Measurements from ENCODE around the gene LMX1B. TPM values are rescaled to one million over a fixed set of nuclear protein-coding genes. Genes with fewer than 3 reads are reported as not detected.
"Not testable (repeated sequence)": the region's sequence is repeated elsewhere in the genome, so short reads cannot be mapped to it uniquely, and the experiment has no call there.

The LMX1B gene
- total RNA-seq, 1 donor from 2014 or later, result 0.21 TPM

DNA sequence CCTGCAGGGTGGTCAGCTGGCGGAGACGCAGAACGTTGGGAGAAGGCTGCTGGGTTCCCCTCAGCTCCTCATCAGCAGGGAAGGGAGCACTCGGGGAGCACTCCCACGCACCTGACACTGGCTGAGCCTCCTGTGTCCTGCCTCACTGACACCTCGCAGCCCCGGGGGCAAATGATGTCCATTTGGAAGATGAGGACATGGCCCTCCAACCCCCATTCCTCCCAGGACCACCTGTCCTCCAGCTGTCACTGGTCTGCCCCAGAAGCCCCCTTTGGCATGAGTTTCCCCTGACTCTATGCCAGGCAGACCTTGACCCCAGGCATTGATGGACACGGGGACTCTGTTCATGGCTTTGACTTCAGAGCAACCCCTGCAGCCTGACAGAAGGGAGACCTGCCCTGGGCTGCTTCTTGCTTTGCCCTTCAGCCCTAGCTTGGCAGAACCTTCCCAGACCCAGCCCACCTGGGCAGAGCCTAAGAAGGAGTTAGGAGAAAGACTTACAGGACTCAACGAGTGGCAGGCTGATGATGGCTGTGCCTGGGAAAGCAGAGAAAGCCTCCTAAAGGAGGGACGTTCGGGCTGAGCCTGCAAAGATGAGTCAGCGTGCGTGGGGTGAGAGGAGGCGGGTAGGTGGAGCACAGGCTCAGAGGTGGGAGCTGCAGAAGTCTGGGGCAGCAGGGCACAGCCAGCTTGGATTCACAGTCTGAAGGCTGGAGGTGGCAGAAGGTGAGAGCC, 90.6 kb downstream of the LMX1B start:
- ATAC-seq, result peak in 1 of 2 donors; percentile 29
- no peaks in the 10 kb centered on the region for H3K36me3 ChIP-seq
- H3K27ac ChIP-seq, result no peak overlapping the region
- H3K27me3 ChIP-seq (ENCODE audit: low read depth), result peaks cover 51% of the 10 kb centered on the region
- no peaks in the 10 kb centered on the region for H3K9me3 ChIP-seq
- peaks cover 14% of the 10 kb centered on the region for H3K4me1 ChIP-seq
- intact Hi-C loops (cut with DNase I), result no loop called here
- H3K4me3 ChIP-seq, result no peak overlapping the region
- peak; percentile 43 for DNase-seq
- TF ChIP-seq, protein P1, sequence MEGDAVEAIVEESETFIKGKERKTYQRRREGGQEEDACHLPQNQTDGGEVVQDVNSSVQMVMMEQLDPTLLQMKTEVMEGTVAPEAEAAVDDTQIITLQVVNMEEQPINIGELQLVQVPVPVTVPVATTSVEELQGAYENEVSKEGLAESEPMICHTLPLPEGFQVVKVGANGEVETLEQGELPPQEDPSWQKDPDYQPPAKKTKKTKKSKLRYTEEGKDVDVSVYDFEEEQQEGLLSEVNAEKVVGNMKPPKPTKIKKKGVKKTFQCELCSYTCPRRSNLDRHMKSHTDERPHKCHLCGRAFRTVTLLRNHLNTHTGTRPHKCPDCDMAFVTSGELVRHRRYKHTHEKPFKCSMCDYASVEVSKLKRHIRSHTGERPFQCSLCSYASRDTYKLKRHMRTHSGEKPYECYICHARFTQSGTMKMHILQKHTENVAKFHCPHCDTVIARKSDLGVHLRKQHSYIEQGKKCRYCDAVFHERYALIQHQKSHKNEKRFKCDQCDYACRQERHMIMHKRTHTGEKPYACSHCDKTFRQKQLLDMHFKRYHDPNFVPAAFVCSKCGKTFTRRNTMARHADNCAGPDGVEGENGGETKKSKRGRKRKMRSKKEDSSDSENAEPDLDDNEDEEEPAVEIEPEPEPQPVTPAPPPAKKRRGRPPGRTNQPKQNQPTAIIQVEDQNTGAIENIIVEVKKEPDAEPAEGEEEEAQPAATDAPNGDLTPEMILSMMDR (IDR thresholded peaks at IDR 0.05), result no peak

DNA sequence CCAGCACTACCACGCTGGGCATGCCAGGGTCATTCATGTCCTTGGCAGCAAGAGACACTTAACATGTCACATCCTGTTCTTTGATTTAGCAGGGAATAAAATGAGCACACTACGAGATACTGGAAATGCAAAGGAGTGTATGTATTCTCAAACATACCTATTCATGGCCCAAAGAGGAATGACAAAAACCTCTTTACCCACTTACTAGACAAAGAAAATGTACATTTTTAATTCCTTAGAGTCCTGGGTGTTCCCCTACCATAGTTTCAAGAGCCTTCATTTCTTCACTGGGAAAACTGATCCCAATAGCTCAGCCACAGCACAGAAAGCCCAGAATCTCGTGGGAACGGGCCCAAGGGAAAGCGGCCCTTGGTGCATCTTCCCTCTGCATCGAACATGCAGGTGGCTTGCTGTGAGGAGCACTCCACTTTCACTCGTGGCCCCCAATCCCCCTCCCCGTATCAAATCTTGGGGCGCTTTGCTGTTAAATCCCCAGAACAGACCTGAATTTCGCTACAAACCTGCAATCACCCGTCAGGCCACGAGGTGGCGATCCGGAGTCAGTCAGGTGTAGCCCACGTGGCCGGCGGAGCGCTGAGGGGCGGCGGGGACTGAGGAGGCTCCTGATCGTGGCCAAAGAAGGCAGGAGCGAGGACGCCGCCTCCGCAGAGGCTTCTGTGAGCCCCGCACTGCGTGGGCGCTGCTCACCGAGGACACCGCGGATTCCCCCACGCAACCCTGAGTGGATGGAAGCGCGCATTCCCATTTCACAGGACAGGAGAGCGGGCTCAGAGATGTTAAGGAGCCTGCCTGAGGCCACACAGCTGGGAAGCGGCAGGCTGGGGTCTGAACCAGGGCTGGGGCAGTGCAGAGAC, 91.4 kb downstream of the LMX1B start:
- intact Hi-C loops (cut with DNase I), result loop anchor here (5.0 kb wide), 1 partner anchor 77 kb away; no protein-coding TSS in a partner anchor
- ATAC-seq (peak; percentile 86 to 89), DNase-seq (peak; percentile 83)
- H3K27ac ChIP-seq, result no peak overlapping the region
- peak overlapping the region; percentile 30 for H3K4me3 ChIP-seq
- H3K36me3 ChIP-seq, result no peaks in the 10 kb centered on the region
- peaks cover 14% of the 10 kb centered on the region for H3K4me1 ChIP-seq
- H3K27me3 ChIP-seq (ENCODE audit: low read depth), result peaks cover 51% of the 10 kb centered on the region
- TF ChIP-seq, protein P1 (IDR thresholded peaks at IDR 0.05), result peak; percentile 88
- H3K9me3 ChIP-seq, result no peaks in the 10 kb centered on the region

DNA sequence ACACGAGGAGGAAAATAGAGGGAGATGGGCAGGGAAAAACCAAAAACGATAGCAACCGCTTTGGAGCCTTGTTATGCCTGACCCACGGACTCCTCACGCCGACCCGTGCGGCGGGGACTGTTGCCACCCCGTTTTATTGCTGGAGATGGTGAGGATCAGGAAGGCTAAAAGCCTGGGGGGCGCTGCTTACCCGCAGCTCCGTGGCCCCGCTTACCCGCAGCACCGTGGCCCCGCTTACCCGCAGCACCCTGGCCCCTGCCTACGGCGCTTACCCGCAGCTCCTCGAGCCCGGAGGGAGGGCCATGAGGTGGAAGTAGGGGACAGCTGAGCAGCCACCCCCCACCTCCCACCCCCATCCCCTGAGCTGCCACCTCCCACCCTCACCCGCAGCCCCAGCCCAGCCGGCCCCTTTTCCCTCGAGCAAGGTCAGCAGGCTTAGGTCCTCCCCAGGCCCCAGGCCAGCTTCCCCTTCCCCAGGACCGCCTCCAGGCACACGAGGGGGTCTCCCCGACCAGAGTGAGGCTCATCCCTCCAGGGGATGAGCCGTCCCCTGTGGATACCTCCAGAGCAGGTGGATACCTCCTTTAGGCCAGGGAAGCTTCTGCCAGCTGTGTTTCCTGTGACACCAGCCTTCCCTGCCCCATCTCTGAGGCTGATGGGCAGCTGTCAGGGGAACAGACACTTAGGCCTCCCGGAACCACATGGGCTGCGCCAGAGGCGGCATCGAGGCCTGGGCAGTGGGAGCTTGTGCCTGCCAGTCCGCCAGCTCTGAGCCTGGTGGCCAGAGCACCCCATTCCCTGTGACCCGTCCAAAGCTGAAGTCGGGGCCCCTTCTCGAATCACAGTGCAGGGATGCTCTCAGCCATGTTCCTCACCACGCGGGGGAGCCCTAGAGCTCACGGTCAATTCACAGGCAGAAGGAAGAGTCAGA, 92.3 kb downstream of the LMX1B start:
- Histone ChIP-seq H3K27ac (no peak overlapping the region), H3K9me3 (no peaks in the 10 kb centered on the region), H3K27me3 (ENCODE audit: low read depth) (peaks cover 51% of the 10 kb centered on the region), H3K4me1 (peaks cover 14% of the 10 kb centered on the region), H3K36me3 (no peaks in the 10 kb centered on the region), H3K4me3 (peak overlapping the region; percentile 30)
- TF ChIP-seq, protein P1 (IDR thresholded peaks at IDR 0.05), result peak; percentile 66
- ATAC-seq (peak; percentile 79 to 81), DNase-seq (peak; percentile 77)
- intact Hi-C loops (cut with DNase I), result loop anchor here (5.0 kb wide), 1 partner anchor 76 kb away; no protein-coding TSS in a partner anchor

DNA sequence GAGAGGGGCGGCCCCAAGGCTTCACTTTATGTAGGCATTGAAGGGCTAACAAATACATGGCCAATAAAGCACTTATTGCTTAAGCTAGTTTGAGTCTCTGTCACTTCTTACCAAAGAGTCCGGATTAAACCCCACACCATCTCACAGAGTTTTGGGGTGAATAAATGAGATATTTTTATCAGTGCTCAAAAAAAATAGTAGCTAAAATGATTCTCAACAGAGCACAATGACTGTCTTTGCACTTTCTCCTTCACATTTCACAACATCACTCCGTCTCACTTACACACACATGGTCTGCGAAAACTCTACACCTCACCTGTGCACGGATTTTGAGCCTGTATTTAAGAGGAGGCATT, 92.9 kb downstream of the LMX1B start:
- H3K9me3 ChIP-seq, result no peaks in the 10 kb centered on the region
- peaks cover 46% of the 10 kb centered on the region for H3K27me3 ChIP-seq (ENCODE audit: low read depth)
- TF ChIP-seq, protein P1 (IDR thresholded peaks at IDR 0.05), result no peak

DNA sequence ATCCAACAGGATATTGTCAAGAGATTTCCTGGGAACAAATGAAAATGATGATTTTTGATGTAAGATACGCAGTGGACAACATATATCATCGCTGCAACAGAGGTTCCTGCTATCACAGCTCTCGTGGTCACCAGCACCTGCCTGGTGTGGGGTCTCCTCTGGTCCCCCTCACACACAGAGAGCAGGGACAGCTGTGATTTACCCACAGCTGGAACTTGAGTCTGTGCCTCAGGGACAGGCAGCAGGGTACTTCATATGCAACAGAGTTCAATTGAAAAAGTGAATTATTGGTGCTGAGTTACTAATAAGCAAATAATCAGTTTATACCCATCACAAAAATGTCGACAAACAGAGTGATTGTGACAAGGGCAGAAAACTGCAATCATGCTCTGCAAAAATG, 93.4 kb downstream of the LMX1B start:
- H3K27me3 ChIP-seq (ENCODE audit: low read depth), result peaks cover 42% of the 10 kb centered on the region
- H3K9me3 ChIP-seq, result no peaks in the 10 kb centered on the region
- intact Hi-C loops (cut with DNase I), result loop anchor here (5.0 kb wide), 1 partner anchor 75 kb away; no protein-coding TSS in a partner anchor

More for the DNA sequence above, 92.9 kb downstream of the LMX1B start:
- intact Hi-C loops (cut with DNase I), result loop anchor here (5.0 kb wide), 1 partner anchor 76 kb away; no protein-coding TSS in a partner anchor
- H3K4me3 ChIP-seq, result no peak overlapping the region
- no peak overlapping the region for H3K27ac ChIP-seq
- DNase-seq (no peak), ATAC-seq (no peak)
- H3K36me3 ChIP-seq, result no peaks in the 10 kb centered on the region
- H3K4me1 ChIP-seq, result peaks cover 14% of the 10 kb centered on the region

DNA sequence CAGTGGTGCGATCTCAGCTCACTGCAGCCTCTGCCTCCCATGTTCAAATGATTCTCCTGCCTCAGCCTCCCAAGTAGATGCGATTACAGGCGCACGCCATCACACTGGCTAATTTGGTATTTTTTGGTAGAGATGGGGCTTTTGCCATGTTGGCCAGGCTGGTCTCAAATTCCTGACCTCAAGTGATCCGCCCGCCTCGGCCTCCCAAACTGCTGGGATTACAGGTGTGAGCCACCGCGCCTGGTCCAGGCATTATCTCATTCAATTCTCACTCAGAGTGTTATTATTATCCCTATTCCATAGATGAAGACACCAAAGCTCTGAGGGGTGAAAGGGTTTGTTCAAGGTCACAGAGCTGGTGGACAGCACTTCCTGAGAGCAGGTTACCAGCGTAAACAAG, 94.0 kb downstream of the LMX1B start:
- peaks cover 36% of the 10 kb centered on the region for H3K27me3 ChIP-seq (ENCODE audit: low read depth)
- intact Hi-C loops (cut with DNase I), result loop anchor here (5.0 kb wide), 1 partner anchor 75 kb away; no protein-coding TSS in a partner anchor

More for the DNA sequence above, 93.4 kb downstream of the LMX1B start:
- peaks cover 14% of the 10 kb centered on the region for H3K4me1 ChIP-seq
- ATAC-seq (no peak), DNase-seq (peak; percentile 3)
- TF ChIP-seq, protein P1 (IDR thresholded peaks at IDR 0.05), result no peak
- no peak overlapping the region for H3K27ac ChIP-seq
- no peaks in the 10 kb centered on the region for H3K36me3 ChIP-seq
- no peak overlapping the region for H3K4me3 ChIP-seq

More for the DNA sequence above, 94.0 kb downstream of the LMX1B start:
- DNase-seq, H3K4me3 ChIP-seq, H3K27ac ChIP-seq, H3K9me3 ChIP-seq, H3K36me3 ChIP-seq, ATAC-seq: not testable (repeated sequence)
- peaks cover 14% of the 10 kb centered on the region for H3K4me1 ChIP-seq
